ENCODE measurements around the gene RAD9A.
A peak's percentile ranks its signal among the peaks of the same experiment; 100 is the strongest.
"Not testable (repeated sequence)": the region's sequence is repeated elsewhere in the genome, so short reads cannot be mapped to it uniquely, and the experiment has no call there.

Gene RAD9A

GRCh38 chr11:67397536-67397935 is 5.8 kb downstream of the RAD9A start:
- no peak for DNase-seq (ENCODE audit: low spot score)

- no peak for DNase-seq (ENCODE audit: low spot score)
These were observed 6.3 kb downstream of the RAD9A start for GRCh38 chr11:67397986-67398660.

GRCh38 chr11:67398661-67399563 is 7.1 kb downstream of the RAD9A start:
- DNase-seq (ENCODE audit: low spot score): no peak

GRCh38 chr11:67400251-67400941 is 8.6 kb downstream of the RAD9A start:
- DNase-seq (ENCODE audit: low spot score): no peak

GRCh38 chr11:67400942-67401494 is 9.2 kb downstream of the RAD9A start:
- DNase-seq (ENCODE audit: low spot score): no peak

GRCh38 chr11:67401495-67402191 is 9.9 kb downstream of the RAD9A start, which contains the start of gene PPP1CA:
TSS of gene PPP1CA (minus strand) at chr11:67401858. CDS start at chr11:67401782, 76 bp downstream.
- DNase-seq (ENCODE audit: low spot score): peak; percentile 92

GRCh38 chr11:67402192-67402839 is 10.5 kb downstream of the RAD9A start:
- not testable (repeated sequence) for DNase-seq (ENCODE audit: low spot score)

- not testable (repeated sequence) for DNase-seq (ENCODE audit: low spot score)
These were observed 11.3 kb downstream of the RAD9A start for GRCh38 chr11:67403085-67403484.

- no peak for DNase-seq (ENCODE audit: low spot score)
These were observed 12.9 kb downstream of the RAD9A start for GRCh38 chr11:67404515-67405195.

- no peak for DNase-seq (ENCODE audit: low spot score)
These were observed 13.4 kb downstream of the RAD9A start for GRCh38 chr11:67405196-67405567.

- no peak for DNase-seq (ENCODE audit: low spot score)
These were observed 14.0 kb downstream of the RAD9A start for GRCh38 chr11:67405688-67406339.

GRCh38 chr11:67406420-67406968 is 14.7 kb downstream of the RAD9A start:
- DNase-seq (ENCODE audit: low spot score): no peak

- peak; percentile 77 for DNase-seq (ENCODE audit: low spot score)
These were observed 15.3 kb downstream of the RAD9A start for GRCh38 chr11:67406969-67407687.

GRCh38 chr11:67407688-67408163 is 15.9 kb downstream of the RAD9A start:
- no peak for DNase-seq (ENCODE audit: low spot score)

- no peak for DNase-seq (ENCODE audit: low spot score)
These were observed 16.8 kb downstream of the RAD9A start for GRCh38 chr11:67408437-67409200.

- DNase-seq (ENCODE audit: low spot score): no peak
These were observed 17.5 kb downstream of the RAD9A start for GRCh38 chr11:67409261-67409666.

GRCh38 chr11:67409781-67410368 is 18.1 kb downstream of the RAD9A start:
- DNase-seq (ENCODE audit: low spot score): no peak

All from globus pallidus (tissue), 1 donor.